Ovary (tissue), 3 donors: ENCODE results near the gene VWA3B.

Experiments used
- POLR2A ChIP-seq: fragments of 450-650 bp; IDR thresholded peaks from one replicate; pipeline ENCODE4 v1.6.1; 2017; ENCODE audit warnings: antibody characterized with exemption, mild to moderate bottlenecking, moderate library complexity
- TF ChIP-seq, protein P1 (sequence below), 3 donors: fragments of 450-650 bp in 2 of 3; fragments of 200-600 bp in 1 of 3; IDR thresholded peaks; one replicate each; pipeline versions ENCODE4 v1.5.1 to v1.8.0; 2016 to 2022; ENCODE audit warnings: antibody characterized with exemption in 3 of 3, mild to moderate bottlenecking in 1 of 3
- donor health status: DM: no; HTN: no; CAD: no.

DNA sequence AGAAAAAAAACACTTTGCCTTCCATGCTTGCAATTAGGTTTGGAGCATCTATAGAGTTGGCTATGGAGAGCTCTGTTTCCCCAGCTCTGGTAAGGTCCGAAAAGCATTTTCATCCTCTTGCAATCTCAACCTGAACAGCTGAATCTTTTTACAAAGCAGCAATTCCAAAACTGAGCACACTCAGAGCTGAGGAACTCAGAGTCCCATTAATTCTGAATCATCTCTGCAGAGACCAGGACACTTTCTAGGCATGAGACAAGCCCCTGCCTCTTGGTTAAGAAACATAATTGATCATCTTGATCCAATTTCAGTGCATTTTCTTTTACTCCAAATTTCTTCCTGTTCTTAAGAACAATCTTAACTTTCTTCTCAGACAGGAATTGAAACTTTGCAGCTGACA, 263.4 kb downstream of the VWA3B start:
- TF ChIP-seq POLR2A = no peak
- TF ChIP-seq, protein P1, sequence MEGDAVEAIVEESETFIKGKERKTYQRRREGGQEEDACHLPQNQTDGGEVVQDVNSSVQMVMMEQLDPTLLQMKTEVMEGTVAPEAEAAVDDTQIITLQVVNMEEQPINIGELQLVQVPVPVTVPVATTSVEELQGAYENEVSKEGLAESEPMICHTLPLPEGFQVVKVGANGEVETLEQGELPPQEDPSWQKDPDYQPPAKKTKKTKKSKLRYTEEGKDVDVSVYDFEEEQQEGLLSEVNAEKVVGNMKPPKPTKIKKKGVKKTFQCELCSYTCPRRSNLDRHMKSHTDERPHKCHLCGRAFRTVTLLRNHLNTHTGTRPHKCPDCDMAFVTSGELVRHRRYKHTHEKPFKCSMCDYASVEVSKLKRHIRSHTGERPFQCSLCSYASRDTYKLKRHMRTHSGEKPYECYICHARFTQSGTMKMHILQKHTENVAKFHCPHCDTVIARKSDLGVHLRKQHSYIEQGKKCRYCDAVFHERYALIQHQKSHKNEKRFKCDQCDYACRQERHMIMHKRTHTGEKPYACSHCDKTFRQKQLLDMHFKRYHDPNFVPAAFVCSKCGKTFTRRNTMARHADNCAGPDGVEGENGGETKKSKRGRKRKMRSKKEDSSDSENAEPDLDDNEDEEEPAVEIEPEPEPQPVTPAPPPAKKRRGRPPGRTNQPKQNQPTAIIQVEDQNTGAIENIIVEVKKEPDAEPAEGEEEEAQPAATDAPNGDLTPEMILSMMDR (IDR thresholded peaks at IDR 0.05) = no peak
